Measurements from ENCODE around the gene MAD1L1.

DNA sequence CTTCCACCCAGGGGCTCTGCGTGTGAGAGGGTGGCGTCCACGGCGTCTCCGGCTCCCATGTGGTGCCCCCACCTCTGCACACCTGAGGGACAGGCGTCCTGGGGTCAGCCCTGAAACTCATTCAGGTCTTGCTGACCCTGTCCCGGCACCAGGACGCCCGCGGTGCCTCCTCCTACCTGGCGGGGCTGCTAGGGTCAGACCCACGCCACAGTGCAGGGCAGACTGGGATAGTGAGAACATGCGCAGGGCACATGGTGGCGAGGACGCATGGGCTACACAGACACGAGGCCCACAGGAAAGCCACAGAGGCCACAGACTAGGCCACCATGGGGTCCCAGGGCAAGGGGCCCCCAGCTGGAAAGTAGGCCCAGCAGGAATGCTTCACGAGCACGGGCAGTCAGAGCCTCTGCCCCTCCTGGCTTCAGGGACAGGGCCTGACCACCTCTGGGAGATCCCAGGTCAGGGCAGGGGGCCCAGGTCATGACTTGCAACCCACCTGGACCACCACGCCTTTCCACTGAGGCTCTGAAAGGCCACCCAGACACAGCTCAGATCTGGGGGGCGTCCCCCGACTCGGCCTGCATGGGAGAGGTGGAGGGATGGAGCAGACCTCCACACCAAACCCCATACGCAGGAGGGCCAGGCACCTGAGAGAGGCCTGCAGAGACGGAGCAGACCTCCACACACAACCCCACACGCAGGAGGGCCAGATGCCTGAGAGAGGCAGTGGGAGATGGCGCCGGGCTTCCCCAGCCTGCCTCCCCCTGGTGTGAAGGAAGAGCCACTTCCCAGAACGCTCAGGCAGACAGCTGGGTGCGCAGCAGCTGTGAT lies 374.1 kb downstream of the MAD1L1 start:
- TF ChIP-seq, protein P1, sequence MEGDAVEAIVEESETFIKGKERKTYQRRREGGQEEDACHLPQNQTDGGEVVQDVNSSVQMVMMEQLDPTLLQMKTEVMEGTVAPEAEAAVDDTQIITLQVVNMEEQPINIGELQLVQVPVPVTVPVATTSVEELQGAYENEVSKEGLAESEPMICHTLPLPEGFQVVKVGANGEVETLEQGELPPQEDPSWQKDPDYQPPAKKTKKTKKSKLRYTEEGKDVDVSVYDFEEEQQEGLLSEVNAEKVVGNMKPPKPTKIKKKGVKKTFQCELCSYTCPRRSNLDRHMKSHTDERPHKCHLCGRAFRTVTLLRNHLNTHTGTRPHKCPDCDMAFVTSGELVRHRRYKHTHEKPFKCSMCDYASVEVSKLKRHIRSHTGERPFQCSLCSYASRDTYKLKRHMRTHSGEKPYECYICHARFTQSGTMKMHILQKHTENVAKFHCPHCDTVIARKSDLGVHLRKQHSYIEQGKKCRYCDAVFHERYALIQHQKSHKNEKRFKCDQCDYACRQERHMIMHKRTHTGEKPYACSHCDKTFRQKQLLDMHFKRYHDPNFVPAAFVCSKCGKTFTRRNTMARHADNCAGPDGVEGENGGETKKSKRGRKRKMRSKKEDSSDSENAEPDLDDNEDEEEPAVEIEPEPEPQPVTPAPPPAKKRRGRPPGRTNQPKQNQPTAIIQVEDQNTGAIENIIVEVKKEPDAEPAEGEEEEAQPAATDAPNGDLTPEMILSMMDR (IDR thresholded peaks at IDR 0.05 in 8 of 11, conservative IDR thresholded peaks at IDR 0.05 in 3 of 11): no peak
- no peak for TF ChIP-seq POLR2AphosphoS5 (IDR thresholded peaks at IDR 0.05)
- no peak for TF ChIP-seq POLR2A (IDR thresholded peaks at IDR 0.05)
